RCC 7860 (cell line): ENCODE measurements around the gene CORO2B.

Experiments
- DNase-seq: peaks from one replicate; pipeline ENCODE4 v3.0.0-alpha.2; 2015; ENCODE audit warnings: low spot score
- FAIRE-seq: peaks from 2 replicates; lab custom pipeline; 2012; peaks lifted over from hg19 to GRCh38; lab: Jason Lieb, UNC

The CORO2B gene

GRCh38 chr15:68695061-68695595 is 116.3 kb downstream of the CORO2B start:
- FAIRE-seq = no peak
- no peak for DNase-seq

- no peak for FAIRE-seq
- no peak for DNase-seq
Measured at GRCh38 chr15:68696414-68697363, 117.9 kb downstream of the CORO2B start.

GRCh38 chr15:68697711-68698690 is 119.2 kb downstream of the CORO2B start:
- no peak for FAIRE-seq
- DNase-seq = no peak

- FAIRE-seq = no peak
- no peak for DNase-seq
Measured at GRCh38 chr15:68698708-68699107, 119.9 kb downstream of the CORO2B start.

GRCh38 chr15:68699124-68699880 is 120.5 kb downstream of the CORO2B start:
- FAIRE-seq (no peak), DNase-seq (no peak)

GRCh38 chr15:68699881-68700454 is 121.2 kb downstream of the CORO2B start:
- DNase-seq = no peak
- no peak for FAIRE-seq

- DNase-seq = no peak
- no peak for FAIRE-seq
Measured at GRCh38 chr15:68700455-68701123, 121.8 kb downstream of the CORO2B start.

- FAIRE-seq (no peak), DNase-seq (no peak)
Measured at GRCh38 chr15:68701886-68702285, 123.1 kb downstream of the CORO2B start.

GRCh38 chr15:68704496-68705021 is 125.8 kb downstream of the CORO2B start:
- DNase-seq (no peak), FAIRE-seq (no peak)

GRCh38 chr15:68706256-68706655 is 127.5 kb downstream of the CORO2B start:
- DNase-seq = no peak
- no peak for FAIRE-seq

GRCh38 chr15:68706931-68707330 is 128.1 kb downstream of the CORO2B start:
- DNase-seq (no peak), FAIRE-seq (no peak)

- no peak for DNase-seq
- FAIRE-seq = no peak
Measured at GRCh38 chr15:68707386-68707785, 128.6 kb downstream of the CORO2B start.

- FAIRE-seq (no peak), DNase-seq (no peak)
Measured at GRCh38 chr15:68709876-68710275, 131.1 kb downstream of the CORO2B start.

GRCh38 chr15:68710536-68710935 is 131.7 kb downstream of the CORO2B start:
- DNase-seq (no peak), FAIRE-seq (no peak)

- no peak for DNase-seq
- FAIRE-seq = no peak
Measured at GRCh38 chr15:68711406-68711805, 132.6 kb downstream of the CORO2B start.

GRCh38 chr15:68712886-68713285 is 134.1 kb downstream of the CORO2B start:
- no peak for FAIRE-seq

GRCh38 chr15:68713874-68714273 is 135.1 kb downstream of the CORO2B start:
- no peak for DNase-seq
- FAIRE-seq = no peak

More at GRCh38 chr15:68712886-68713285, 134.1 kb downstream of the CORO2B start:
- DNase-seq = no peak

GRCh38 chr15:68715111-68715510 is 136.3 kb downstream of the CORO2B start:
- FAIRE-seq = no peak
- no peak for DNase-seq

GRCh38 chr15:68717951-68718350 is 139.2 kb downstream of the CORO2B start:
- FAIRE-seq (no peak), DNase-seq (no peak)
